Hepatocyte (in vitro differentiated cells): ENCODE results near the gene CLMP. TPM values are rescaled to one million over a fixed set of nuclear protein-coding genes. Genes with fewer than 3 reads are reported as not detected.
A peak's percentile ranks its signal among the peaks of the same experiment; 100 is the strongest.

Experiments used
- DNase-seq: peaks from one replicate; pipeline ENCODE4 v3.0.0-alpha.2; 2016; ENCODE audit warnings: low spot score
- H2AFZ ChIP-seq: fragments of 200-600 bp; sonication (generic); 2 replicates; pipeline ENCODE4 v1.6.0; 2016; ENCODE audit warnings: antibody characterized with exemption, mild to moderate bottlenecking
- H3K27ac ChIP-seq: fragments of 200-600 bp; sonication (generic); 2 replicates; pipeline ENCODE4 v1.5.1; 2016; ENCODE audit warnings: mild to moderate bottlenecking
- H3K27me3 ChIP-seq: fragments of 200-600 bp; sonication (generic); 2 replicates; pipeline ENCODE4 v1.6.1; 2016
- H3K36me3 ChIP-seq: fragments of 200-600 bp; sonication (generic); replicated peaks from 2 replicates; pipeline ENCODE4 v1.5.1; 2016; ENCODE audit warnings: low read depth; ENCODE audit not compliant: insufficient read depth
- H3K4me1 ChIP-seq: fragments of 200-600 bp; sonication (generic); 2 replicates; pipeline ENCODE4 v1.5.1; 2016; ENCODE audit warnings: mild to moderate bottlenecking, moderate library complexity; ENCODE audit not compliant: insufficient read depth
- H3K4me2 ChIP-seq: fragments of 200-600 bp; sonication (generic); 2 replicates; pipeline ENCODE4 v1.6.0; 2016
- H3K4me3 ChIP-seq: fragments of 200-600 bp; sonication (generic); 2 replicates; pipeline ENCODE4 v1.5.1; 2016; ENCODE audit warnings: mild to moderate bottlenecking
- H3K79me2 ChIP-seq: fragments of 200-600 bp; sonication (generic); 2 replicates; pipeline ENCODE4 v1.6.0; 2017; ENCODE audit warnings: mild to moderate bottlenecking
- H3K9me2 ChIP-seq: fragments of 200-600 bp; sonication (generic); replicated peaks from 2 replicates; pipeline ENCODE4 v1.6.0; 2017; ENCODE audit warnings: mild to moderate bottlenecking; ENCODE audit not compliant: insufficient read depth
- H3K9me3 ChIP-seq: fragments of 200-600 bp; sonication (generic); 2 replicates; pipeline ENCODE4 v1.5.1; 2016; ENCODE audit warnings: low read depth, mild to moderate bottlenecking
- H4K20me1 ChIP-seq: fragments of 200-600 bp; sonication (generic); 2 replicates; pipeline ENCODE4 v1.6.0; 2016; ENCODE audit warnings: mild to moderate bottlenecking; ENCODE audit not compliant: insufficient read depth, poor library complexity, severe bottlenecking
- EZH2 ChIP-seq: fragments of 200-600 bp; sonication (generic); IDR thresholded peaks from 2 replicates; pipeline ENCODE4 v1.6.1; 2016; ENCODE audit warnings: antibody characterized with exemption, mild to moderate bottlenecking, borderline replicate concordance
- EZH2phosphoT487 ChIP-seq: fragments of 200-600 bp; sonication (generic); IDR thresholded peaks from one replicate; pipeline ENCODE4 v1.6.1; 2018; ENCODE audit warnings: antibody characterized with exemption, mild to moderate bottlenecking, low read depth, moderate library complexity; ENCODE audit not compliant: unreplicated experiment, severe bottlenecking
- WGBS: methylation state at CpG from one replicate; pipeline ENCODE4 v1.1.6; 2016; ENCODE audit warnings: low lambda C conversion rate; ENCODE audit errors: missing lambda C conversion rate; 5-methylcytosine and 5-hydroxymethylcytosine counted together
- polyA plus RNA-seq: library from polyadenylated mRNA; unstranded; fragments of >200 nt; fragmentation: Nextera tagmentation; extraction: Ambion mirVana; gene quantifications from 2 replicates; pipeline ENCODE4 v1.2.1, GENCODE V29; 2016
- total RNA-seq: library from RNA; depleted of rRNA; stranded (reverse); fragments of >200 nt; gene quantifications from 2 replicates; pipeline ENCODE4 v1.2.3, GENCODE V29; 2014
- TF ChIP-seq, protein P1 (sequence below): fragments of 200-600 bp; sonication (generic); IDR thresholded peaks from 2 replicates; pipeline ENCODE4 v1.5.1; 2016; ENCODE audit warnings: antibody characterized with exemption, mild to moderate bottlenecking; ENCODE audit not compliant: poor library complexity

CLMP gene
- total and polyA plus RNA-seq, 2 experiments from 2014 or later = 23.3 to 59.4 TPM

DNA sequence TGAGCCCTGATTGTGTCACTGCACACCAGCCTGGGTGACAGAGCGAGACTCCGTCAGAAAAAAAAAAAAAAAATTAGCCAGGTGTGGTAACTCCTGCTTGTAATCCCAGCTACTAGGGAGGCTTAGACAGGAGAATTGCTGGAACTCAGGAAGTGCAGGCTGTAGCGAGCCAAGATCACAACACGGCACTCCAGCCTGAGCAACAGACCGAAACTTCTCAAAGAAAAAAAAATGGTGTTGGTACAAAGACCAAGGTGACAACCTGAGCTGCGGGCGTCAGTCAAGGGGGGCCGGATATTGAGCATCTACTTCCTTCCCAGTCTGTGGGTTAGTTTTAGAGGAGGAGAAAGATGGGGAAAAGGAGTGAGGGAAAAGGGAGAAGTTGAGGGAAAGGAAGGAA is 84.7 kb downstream of the CLMP start:
- Histone ChIP-seq H3K79me2 (no peaks in the 10 kb centered on the region), H3K27me3 (no peaks in the 10 kb centered on the region), H4K20me1 (no peaks in the 10 kb centered on the region), H3K4me1 (peaks cover 9% of the 10 kb centered on the region), H3K36me3 (no peaks in the 10 kb centered on the region), H3K27ac (no peak overlapping the region), H3K4me2 (no peak overlapping the region), H3K4me3 (no peak overlapping the region), H2AFZ (no peak overlapping the region), H3K9me2 (no peaks in the 10 kb centered on the region), H3K9me3 (no peaks in the 10 kb centered on the region)
- TF ChIP-seq EZH2 = no peak
- TF ChIP-seq, protein P1, sequence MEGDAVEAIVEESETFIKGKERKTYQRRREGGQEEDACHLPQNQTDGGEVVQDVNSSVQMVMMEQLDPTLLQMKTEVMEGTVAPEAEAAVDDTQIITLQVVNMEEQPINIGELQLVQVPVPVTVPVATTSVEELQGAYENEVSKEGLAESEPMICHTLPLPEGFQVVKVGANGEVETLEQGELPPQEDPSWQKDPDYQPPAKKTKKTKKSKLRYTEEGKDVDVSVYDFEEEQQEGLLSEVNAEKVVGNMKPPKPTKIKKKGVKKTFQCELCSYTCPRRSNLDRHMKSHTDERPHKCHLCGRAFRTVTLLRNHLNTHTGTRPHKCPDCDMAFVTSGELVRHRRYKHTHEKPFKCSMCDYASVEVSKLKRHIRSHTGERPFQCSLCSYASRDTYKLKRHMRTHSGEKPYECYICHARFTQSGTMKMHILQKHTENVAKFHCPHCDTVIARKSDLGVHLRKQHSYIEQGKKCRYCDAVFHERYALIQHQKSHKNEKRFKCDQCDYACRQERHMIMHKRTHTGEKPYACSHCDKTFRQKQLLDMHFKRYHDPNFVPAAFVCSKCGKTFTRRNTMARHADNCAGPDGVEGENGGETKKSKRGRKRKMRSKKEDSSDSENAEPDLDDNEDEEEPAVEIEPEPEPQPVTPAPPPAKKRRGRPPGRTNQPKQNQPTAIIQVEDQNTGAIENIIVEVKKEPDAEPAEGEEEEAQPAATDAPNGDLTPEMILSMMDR = no peak
- WGBS = 87% methylated on average over 8 of the region's 8 CpGs
- DNase-seq = no peak

DNA sequence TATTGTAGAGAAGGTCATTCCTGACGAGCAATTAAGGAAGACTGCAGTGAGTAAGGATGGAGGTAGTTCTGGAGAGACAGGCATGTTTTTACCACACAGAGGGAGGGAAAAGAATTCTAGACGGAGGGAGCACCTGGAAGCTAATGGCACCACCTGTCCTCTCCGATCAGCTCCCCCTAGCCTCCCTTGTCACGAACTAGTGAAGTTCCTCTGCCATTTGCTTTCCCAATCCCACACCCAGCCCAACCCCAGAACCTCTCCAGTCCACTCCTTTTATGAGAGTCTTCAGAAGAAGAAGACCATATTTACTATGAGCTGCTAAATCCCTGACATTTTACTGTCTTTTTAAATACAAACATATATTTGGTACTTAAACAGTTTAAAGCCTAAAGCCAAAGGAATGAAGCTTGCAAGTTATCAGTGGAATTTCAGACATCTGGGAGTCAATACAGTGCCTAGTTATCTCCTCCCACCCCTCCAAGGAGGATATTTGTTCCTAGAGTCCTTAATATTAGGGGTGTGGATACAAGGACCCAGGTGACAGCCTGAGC is 87.0 kb downstream of the CLMP start:
- peak overlapping the region; percentile 19 for H3K27ac ChIP-seq
- no peaks in the 10 kb centered on the region for H3K79me2 ChIP-seq
- no peaks in the 10 kb centered on the region for H3K9me3 ChIP-seq
- TF ChIP-seq EZH2phosphoT487 (no peak), EZH2 (no peak)
- TF ChIP-seq, protein P1 = no peak
- no peak for DNase-seq
- H3K27me3 ChIP-seq = no peaks in the 10 kb centered on the region
- H2AFZ ChIP-seq = no peak overlapping the region
- H3K36me3 ChIP-seq = no peaks in the 10 kb centered on the region
- H3K4me1 ChIP-seq = peaks cover 14% of the 10 kb centered on the region
- H4K20me1 ChIP-seq = no peaks in the 10 kb centered on the region
- 51% methylated on average over 4 of the region's 4 CpGs for WGBS
- no peaks in the 10 kb centered on the region for H3K9me2 ChIP-seq
- no peak overlapping the region for H3K4me2 ChIP-seq
- no peak overlapping the region for H3K4me3 ChIP-seq

DNA sequence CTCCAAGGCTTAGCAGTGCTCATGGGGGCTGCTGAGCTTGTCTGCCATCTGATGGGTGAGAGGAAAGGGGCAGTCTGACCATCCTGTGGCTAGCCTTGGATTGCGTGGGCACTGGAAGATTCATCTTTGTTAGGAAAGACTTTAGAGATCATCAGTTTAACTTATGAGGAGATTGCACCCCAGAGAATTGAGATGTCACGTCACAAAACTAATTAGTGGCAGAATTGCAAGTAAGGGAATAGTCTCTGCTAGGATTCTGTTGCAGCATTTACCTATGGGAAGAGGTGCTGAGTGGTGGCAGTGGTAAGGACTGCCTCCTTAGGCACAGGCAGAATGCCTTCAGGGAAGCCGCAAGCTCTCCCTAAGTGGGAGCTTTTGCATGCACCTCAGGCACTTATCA is 90.4 kb downstream of the CLMP start:
- H3K4me2 ChIP-seq = no peak overlapping the region
- DNase-seq = no peak
- H3K9me2 ChIP-seq = no peaks in the 10 kb centered on the region
- H3K4me1 ChIP-seq = peaks cover 14% of the 10 kb centered on the region
- H4K20me1 ChIP-seq = no peaks in the 10 kb centered on the region
- H3K27ac ChIP-seq = no peak overlapping the region
- H2AFZ ChIP-seq = no peak overlapping the region
- no peaks in the 10 kb centered on the region for H3K79me2 ChIP-seq
- TF ChIP-seq EZH2phosphoT487 = no peak
- TF ChIP-seq EZH2 = no peak
- TF ChIP-seq, protein P1 = no peak
- H3K36me3 ChIP-seq = no peaks in the 10 kb centered on the region
- no peaks in the 10 kb centered on the region for H3K9me3 ChIP-seq
- no peaks in the 10 kb centered on the region for H3K27me3 ChIP-seq
- WGBS = 90% methylated on average over 3 of the region's 3 CpGs
- H3K4me3 ChIP-seq = no peak overlapping the region
